RWPE1 (cell line): Measurements from ENCODE around the gene PPM1F.
"Not testable (repeated sequence)": the region's sequence is repeated elsewhere in the genome, so short reads cannot be mapped to it uniquely, and the experiment has no call there.

ENCODE experiments used
- CTCF ChIA-PET: fragments of 350-600 bp; sonication (Branson Sonifier 250); formaldehyde crosslinking; extraction: SDS; loops from one replicate; lab custom pipeline; 2021; lab: Yijun Ruan, JAX
- POLR2A ChIA-PET: fragments of 400-600 bp; formaldehyde crosslinking; extraction: SDS; loops from one replicate; lab custom pipeline; 2020; ENCODE audit warnings: antibody characterized with exemption; ENCODE audit not compliant: low non-redundant PET; lab: Yijun Ruan, JAX
- DNase-seq: peaks from one replicate; pipeline ENCODE4 v3.0.0; 2012; ENCODE audit warnings: low spot score
- H3K27ac ChIP-seq: fragments of 450-650 bp; 2 replicates; pipeline ENCODE4 v1.5.1; 2017
- CTCF ChIP-seq: fragments of 450-650 bp; conservative IDR thresholded peaks from 2 replicates; pipeline ENCODE4 v1.5.1; 2017; ENCODE audit warnings: low read depth, mild to moderate bottlenecking

The PPM1F gene

GRCh38 chr22:21903283-21903682 lies 49.4 kb downstream of the PPM1F start:
- no peak for DNase-seq
- CTCF ChIA-PET: no interaction called here
- no peak overlapping the region for H3K27ac ChIP-seq
- POLR2A ChIA-PET: no interaction called here
- TF ChIP-seq CTCF: no peak

GRCh38 chr22:21902296-21903087 lies 50.2 kb downstream of the PPM1F start:
- no peak for TF ChIP-seq CTCF
- DNase-seq: no peak
- ChIA-PET POLR2A (no interaction called here), CTCF (no interaction called here)
- no peak overlapping the region for H3K27ac ChIP-seq

- H3K27ac ChIP-seq: no peak overlapping the region
- ChIA-PET CTCF (no interaction called here), POLR2A (interaction anchor here (0.6 kb wide), 1 partner anchor 9 kb away, joined by 3 read pairs; no protein-coding TSS in a partner anchor)
- DNase-seq: no peak
- TF ChIP-seq CTCF: no peak
Measured at GRCh38 chr22:21898354-21898896, 54.2 kb downstream of the PPM1F start.

- DNase-seq: no peak
- CTCF ChIA-PET: no interaction called here
- no peak overlapping the region for H3K27ac ChIP-seq
- POLR2A ChIA-PET: no interaction called here
- TF ChIP-seq CTCF: no peak
Measured at GRCh38 chr22:21896951-21897513, 55.6 kb downstream of the PPM1F start.

GRCh38 chr22:21896275-21896674 lies 56.4 kb downstream of the PPM1F start:
- H3K27ac ChIP-seq, POLR2A ChIA-PET, DNase-seq, CTCF ChIA-PET: not testable (repeated sequence)

DNA sequence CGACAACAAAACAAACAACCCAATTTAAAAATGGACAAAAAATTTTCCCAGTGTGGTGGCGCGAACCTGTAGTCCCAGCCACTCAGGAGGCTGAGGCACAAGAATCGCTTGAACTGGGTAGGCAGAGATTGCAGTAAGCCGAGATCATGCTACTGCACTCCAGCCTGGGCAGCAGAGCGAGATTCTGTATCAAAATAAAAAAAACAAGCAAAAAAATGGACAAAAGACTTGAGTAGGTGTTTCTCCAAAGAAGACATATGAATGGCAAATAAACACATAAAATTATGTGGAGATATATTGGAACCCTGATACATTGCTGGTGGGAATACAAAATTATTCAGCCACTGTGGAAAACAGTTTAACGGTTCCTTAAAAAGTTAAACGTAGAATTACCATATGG lies 57.8 kb downstream of the PPM1F start:
- TF ChIP-seq CTCF: no peak
- ChIA-PET POLR2A (no interaction called here), CTCF (no interaction called here)
- no peak overlapping the region for H3K27ac ChIP-seq
- DNase-seq: no peak
